ENCODE results near the gene DCTN2. TPM values are rescaled to one million over a fixed set of nuclear protein-coding genes. Genes with fewer than 3 reads are reported as not detected.

The DCTN2 gene
- total RNA-seq, 1 donor from 2014 or later: 135 TPM

DNA sequence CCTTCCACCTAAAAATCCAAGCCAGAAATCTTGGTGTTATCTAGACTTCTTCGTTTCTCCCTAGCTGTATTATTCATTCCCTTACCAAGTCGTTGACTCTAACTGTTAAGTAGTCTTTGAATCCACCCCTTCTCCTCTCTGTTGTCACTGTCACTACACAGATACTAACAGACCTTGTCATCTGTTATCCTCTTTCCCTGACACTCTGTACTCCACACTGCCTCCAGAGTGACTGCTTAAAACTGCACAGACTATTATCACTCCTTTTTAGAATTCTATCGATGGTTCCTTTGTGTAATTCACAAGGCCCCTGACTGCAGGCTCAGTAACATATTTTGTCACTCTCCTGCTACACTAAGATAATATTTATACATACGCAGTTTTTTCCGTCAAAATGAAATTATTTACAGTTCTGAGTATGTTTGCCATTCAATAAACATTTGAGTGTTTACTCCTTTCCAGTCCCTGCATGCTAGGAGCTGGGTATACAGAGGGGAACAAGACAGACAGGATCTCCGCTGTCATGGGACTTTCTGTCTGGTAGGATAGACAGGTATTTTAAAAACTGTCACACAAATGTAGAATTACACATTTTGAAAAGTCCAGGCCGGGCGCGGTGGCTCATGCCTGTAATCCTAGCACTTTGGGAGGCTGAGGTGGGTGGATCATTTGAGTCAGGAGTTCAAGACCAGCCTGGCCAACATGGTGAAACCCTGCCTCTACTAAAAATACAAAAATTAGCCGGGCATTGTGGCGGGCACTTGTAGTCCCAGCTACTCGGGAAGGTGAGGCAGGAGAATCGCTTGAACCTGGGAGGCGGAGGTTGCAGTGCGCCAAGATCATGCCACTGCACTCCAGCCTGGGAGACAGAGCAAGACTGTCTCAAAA, 55.4 kb downstream of the DCTN2 start:
- DNase-seq (ENCODE audit: low spot score): no peak

DNA sequence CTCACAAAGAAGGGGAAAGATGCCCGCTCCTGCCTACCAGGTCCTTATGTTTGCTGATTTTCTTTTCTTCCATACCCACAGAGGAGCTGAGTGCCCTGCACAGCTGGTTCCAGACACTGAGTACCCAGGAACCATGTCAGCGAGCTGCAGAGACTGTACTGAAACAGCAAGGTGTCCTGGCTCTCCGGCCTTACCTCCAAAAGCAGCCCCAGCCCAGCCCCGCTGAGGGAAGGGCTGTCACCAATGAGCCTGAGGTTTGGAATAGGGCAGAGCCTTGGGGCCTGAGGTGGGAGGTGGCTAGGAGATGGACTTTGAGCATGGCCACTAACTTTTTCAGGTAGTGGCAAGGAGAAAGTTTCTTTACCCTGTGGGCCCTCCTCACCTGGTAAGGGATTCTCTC, 56.9 kb downstream of the DCTN2 start:
- DNase-seq (ENCODE audit: low spot score): no peak

DNA sequence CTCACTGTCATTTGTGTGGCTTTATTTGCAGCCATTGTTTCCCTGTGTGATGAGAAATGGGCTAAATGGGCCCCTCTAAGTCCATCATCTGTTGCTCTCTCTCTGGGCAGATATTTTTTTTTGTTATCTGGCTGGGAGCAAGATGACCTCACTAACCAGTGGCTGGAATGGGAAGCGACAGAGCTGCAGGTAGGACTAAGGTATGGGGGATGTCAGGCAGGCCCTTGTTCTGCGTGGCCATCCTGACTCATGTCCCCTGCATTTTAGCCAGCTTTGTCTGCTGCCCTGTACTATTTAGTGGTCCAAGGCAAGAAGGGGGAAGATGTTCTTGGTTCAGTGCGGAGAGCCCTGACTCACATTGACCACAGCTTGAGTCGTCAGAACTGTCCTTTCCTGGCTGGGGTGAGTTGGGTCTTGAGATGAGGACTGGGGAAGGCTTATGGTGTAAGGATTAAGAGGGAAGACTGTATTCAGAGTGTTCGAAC, 57.8 kb downstream of the DCTN2 start:
- no peak for DNase-seq (ENCODE audit: low spot score)

DNA sequence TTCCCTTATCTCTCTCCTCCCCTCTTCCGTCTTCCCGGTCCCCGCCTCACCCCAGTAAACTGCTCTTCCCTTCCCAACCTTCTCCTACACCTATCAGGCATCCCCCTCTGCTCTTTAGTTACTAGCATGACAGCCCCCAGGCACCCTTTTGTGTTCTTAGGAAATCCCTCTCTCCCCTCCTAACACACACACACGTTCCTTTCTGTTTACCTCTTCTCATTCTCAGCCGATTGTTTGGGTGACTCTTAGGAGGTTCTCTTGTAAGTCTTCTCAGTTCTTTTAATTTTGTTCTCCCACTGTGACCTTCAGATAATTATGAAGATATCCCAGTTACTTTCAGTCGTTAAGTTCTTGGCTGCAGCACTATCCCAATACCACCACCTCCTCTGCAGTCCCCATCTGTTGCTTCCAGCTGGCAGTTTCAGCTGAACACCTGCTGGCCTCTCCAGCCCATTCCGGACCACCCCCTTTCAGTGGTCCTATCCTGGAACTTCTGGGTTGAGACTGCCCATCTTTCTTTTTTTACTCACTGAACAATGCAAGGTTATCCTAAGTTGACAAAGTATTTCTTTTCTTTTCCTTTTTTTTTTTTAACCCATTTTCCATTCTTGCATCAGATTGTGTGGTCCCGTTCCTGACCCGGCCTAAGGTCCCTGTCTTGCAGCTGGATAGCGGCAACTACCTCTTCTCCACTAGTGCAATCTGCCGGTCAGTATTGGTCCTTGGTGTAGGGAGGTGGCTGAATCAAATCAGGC, 58.4 kb downstream of the DCTN2 start:
- no peak for DNase-seq (ENCODE audit: low spot score)

DNA sequence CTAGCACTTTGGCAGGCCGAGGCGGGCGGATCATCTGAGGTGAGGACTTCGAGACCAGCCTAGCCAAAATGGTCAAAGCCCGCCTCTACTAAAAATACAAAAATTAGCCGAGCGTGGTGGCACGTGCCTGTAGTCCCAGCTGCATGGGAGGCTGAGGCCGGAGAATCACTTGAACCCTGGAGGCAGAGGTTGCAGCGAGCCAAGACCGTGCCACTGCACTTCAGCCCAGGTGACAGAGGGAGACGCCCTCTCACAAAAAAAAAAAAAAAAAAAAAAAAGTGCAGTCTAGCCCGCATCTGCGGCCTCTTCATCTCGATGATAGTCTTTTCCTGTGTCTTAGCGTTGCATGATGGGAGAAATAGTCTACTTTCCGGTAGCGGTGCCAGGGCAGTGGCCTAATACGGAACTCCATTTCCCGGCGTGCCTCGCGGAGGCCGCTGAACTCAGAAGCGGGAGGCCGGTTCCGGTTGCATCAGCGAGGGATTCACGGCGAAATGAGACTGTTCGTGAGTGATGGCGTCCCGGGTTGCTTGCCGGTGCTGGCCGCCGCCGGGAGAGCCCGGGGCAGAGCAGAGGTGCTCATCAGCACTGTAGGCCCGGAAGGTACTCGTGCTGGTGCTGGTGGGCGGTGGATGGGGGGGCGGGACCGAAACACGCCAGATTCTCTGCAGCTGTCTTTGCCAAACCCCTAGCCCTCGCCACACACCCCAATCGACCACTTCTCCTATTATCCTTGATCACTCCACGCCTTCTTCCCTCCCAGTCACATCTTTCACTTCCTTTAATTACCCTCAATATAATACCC, 59.2 kb downstream of the DCTN2 start, which contains the start of gene MARS1:
Gene MARS1, plus strand, starts transcription at position 472 of the 805 bp plus-strand sequence. Its CDS starts 23 bp downstream, at position 495.
- DNase-seq (ENCODE audit: low spot score): peak; percentile 96

DNA sequence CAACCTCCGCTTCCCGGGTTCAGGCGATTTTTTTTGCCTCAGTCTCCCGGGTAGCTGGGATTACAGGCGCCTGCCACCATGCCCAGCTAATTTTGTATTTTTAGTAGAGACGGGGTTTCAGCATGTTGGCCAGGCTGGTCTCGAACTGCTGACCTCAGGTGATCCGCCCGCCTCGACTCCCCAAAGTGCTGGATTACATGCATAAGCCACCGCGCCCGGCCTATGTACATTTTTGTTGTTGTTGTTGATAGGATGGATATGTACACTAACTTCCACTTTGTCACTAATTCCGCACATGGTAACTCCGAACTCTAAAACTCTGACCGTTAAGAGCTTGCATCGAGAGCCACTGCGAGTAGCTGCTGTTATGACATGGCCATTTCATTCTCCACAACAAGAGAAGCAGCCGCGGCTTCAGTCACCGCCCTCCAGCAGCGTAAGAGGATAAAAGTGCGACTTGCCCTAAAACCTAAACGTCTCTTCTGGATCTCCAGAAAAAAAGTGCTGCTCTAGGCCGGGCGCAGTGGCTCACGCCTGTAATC, 59.9 kb downstream of the DCTN2 start:
- DNase-seq (ENCODE audit: low spot score): no peak

DNA sequence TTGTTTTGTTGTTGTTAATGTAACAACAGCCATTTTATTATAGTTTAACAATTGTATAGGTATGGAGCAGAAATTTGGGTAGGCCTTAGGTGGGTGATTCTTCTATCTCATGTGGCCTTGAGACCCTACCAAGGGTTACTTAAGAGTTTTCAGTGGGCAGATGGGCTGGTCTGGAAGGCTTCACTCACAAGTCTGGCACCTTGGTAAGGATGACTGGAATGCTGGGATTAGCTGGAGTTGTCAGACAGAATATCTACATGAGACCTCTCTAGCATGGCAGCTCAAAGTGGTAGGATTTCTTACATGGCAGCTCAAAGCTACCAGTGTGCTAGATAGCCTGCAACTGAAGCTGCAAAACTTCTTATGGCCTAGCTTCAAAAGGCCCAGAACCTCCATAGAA, 61.3 kb downstream of the DCTN2 start:
- DNase-seq (ENCODE audit: low spot score): no peak

DNA sequence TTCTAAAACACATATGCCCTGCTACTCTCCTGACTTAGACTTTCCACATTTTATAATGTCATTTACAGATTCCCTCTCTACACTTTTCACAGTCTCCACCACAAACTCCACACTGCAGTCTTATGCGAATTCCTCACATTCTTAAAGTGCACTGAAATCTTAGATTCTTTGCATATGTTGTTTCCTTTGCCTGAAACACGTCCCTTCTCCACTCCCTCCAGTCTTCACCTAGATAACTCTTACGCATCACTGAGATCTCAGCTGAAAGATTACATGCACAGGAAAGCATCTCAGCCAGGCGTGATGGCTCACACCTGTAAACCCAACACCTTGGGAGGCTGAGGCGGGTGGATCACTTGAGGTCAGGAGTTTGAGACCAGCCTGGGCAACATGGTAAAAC, 63.5 kb downstream of the DCTN2 start:
- no peak for DNase-seq (ENCODE audit: low spot score)

DNA sequence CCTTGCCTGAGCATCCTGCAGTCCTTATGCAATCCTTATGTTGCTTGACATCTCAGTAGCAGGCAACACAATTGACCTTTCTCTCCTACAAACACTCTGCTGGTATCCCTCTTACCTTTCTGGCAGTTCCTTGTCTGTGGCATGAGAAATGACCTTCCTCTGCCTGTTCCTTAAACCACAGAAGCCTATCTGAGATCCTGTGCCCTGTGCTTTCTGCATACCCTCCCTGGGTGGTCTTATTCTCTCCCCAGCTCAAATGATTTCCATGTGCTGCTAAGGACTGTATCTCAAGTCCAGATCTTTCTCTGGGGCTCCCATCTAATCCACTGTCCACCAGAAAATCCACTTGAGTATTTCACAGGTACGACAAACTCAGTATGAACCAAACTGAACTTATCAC, 65.3 kb downstream of the DCTN2 start:
- no peak for DNase-seq (ENCODE audit: low spot score)

Other genes starting within 250 kb of the DCTN2 start
- gene R3HDM2, start 116.1 kb downstream of the DCTN2 start, total RNA-seq: 73.5 TPM
- gene INHBC, start 112.4 kb downstream of the DCTN2 start, total RNA-seq: not detected
- 0.58 TPM for gene INHBE, start 91.9 kb downstream of the DCTN2 start, total RNA-seq
- 6.2 TPM for gene GLI1, start 87.4 kb downstream of the DCTN2 start, total RNA-seq
- gene ARHGAP9, start 67.3 kb downstream of the DCTN2 start, total RNA-seq: 20.4 TPM
- gene MARS1, start 59.1 kb downstream of the DCTN2 start, total RNA-seq: 116 TPM
- gene DDIT3, start 26.7 kb downstream of the DCTN2 start, total RNA-seq: 24.6 TPM
- 115 TPM for gene MBD6, start 24.4 kb downstream of the DCTN2 start, total RNA-seq
- 0.81 TPM for gene KIF5A, start 2.9 kb upstream of the DCTN2 start, total RNA-seq
- gene PIP4K2C, start 44.0 kb upstream of the DCTN2 start, total RNA-seq: 36.1 TPM
- 31.2 TPM for gene DTX3, start 57.6 kb upstream of the DCTN2 start, total RNA-seq
- gene ARHGEF25, start 64.2 kb upstream of the DCTN2 start, total RNA-seq: 26.2 TPM
- 1.3 TPM for gene B4GALNT1, start 86.0 kb upstream of the DCTN2 start, total RNA-seq
- gene OS9, start 146.9 kb upstream of the DCTN2 start, total RNA-seq: 249 TPM
- gene AGAP2, start 191.6 kb upstream of the DCTN2 start, total RNA-seq: 2.6 TPM
- 44.8 TPM for gene TSPAN31, start 197.8 kb upstream of the DCTN2 start, total RNA-seq
- gene CDK4, start 205.1 kb upstream of the DCTN2 start, total RNA-seq: 67.8 TPM
- 24.6 TPM for gene MARCHF9, start 207.9 kb upstream of the DCTN2 start, total RNA-seq
- 1.6 TPM for gene CYP27B1, start 219.9 kb upstream of the DCTN2 start, total RNA-seq
- 9.2 TPM for gene METTL1, start 224.9 kb upstream of the DCTN2 start, total RNA-seq
- gene EEF1AKMT3, start 225.4 kb upstream of the DCTN2 start, total RNA-seq: 7.0 TPM
- 29.3 TPM for gene TSFM, start 235.6 kb upstream of the DCTN2 start, total RNA-seq